ENCODE measurements around the gene DOCK1.

DNA sequence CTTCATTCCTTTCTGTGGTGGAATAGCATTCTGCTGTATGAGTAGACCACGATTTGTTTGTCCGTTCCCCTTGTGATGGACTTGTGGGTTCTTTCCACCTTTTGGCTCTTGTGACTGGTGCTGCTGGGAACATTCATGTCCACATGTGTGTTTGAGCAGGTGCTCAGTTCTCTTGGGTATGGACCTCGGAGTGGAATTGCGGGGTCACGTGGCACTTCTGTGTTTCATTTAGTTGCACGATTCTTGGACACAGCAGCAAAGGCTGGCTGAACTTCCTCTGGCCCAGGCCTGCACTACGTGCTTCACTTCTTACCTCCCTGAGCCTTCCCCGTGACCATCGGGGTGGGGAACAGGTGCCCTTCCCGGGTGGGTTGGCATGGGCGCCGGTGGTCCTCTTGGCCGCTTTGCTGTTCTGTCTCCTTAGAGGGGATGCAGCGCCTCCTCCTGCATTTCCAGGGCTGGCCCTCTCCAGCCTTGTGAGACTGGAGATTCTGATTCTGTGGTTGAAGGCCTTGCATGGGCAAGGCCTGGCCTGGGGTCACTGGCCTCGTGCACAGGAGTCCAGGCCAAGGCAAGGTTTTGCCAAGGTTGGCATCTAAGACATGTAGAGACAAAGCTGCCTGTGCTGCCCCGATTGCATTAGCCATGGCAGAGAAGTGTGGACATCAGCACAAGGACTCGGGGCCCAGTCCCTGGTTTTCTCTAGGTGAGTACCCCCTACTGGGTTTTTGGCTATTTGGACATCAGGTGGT is 25.1 kb downstream of the DOCK1 start:
- TF ChIP-seq POLR2A (IDR thresholded peaks at IDR 0.05): no peak
- TF ChIP-seq, protein P1, sequence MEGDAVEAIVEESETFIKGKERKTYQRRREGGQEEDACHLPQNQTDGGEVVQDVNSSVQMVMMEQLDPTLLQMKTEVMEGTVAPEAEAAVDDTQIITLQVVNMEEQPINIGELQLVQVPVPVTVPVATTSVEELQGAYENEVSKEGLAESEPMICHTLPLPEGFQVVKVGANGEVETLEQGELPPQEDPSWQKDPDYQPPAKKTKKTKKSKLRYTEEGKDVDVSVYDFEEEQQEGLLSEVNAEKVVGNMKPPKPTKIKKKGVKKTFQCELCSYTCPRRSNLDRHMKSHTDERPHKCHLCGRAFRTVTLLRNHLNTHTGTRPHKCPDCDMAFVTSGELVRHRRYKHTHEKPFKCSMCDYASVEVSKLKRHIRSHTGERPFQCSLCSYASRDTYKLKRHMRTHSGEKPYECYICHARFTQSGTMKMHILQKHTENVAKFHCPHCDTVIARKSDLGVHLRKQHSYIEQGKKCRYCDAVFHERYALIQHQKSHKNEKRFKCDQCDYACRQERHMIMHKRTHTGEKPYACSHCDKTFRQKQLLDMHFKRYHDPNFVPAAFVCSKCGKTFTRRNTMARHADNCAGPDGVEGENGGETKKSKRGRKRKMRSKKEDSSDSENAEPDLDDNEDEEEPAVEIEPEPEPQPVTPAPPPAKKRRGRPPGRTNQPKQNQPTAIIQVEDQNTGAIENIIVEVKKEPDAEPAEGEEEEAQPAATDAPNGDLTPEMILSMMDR (IDR thresholded peaks at IDR 0.05 in 4 of 5, conservative IDR thresholded peaks at IDR 0.05 in 1 of 5): no peak

Data from gastrocnemius medialis (tissue), 4 donors.